ENCODE data around the gene PALMD.

PALMD gene

DNA sequence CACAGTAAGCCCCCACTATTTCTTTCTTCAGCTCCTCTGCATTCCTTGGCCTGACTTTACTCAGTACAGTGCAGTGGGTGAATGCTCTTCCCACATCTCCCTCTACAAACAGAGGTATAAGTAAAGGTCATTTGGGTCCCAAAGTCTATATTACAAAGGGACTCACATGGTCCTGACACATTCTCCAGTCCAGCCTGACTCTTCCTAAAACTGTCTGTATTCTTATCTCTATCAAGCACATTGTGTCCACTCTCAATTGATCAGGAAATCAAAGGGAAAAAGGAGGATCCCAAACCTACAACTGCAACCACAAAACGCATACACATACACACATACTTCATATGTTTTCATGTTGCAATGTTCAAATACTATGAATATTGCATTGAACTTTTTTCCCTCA lies 71.1 kb downstream of the PALMD start:
- H3K27me3 Mint-ChIP-seq, result no peaks in the 10 kb centered on the region
- H3K27ac Mint-ChIP-seq, result no peak overlapping the region
- ATAC-seq, result no peak

DNA sequence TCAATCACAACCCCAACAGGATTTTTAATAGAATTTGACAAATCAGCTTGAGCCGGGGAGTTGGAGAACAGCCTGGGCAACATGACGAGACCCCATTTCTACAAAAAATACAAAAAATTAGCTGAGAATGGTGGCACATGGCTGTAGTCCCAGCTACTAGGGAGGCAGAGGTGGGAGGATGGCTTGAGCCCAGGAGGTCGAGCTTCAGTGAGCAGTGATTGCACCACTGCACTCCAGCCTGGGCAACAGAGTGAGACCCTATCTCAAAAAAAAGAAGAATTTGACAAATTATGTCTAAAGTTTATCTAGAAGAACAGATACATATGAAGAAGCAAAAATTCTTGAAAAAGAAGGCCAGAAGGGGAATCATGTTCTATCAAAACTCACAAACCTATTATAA lies 77.3 kb downstream of the PALMD start:
- ATAC-seq (no peak), DNase-seq (no peak)
- Mint-ChIP-seq H3K27me3 (no peaks in the 10 kb centered on the region), H3K27ac (no peak overlapping the region), H3K9me3 (no peaks in the 10 kb centered on the region), H3K36me3 (ENCODE audit: low read depth) (no peaks in the 10 kb centered on the region), H3K4me1 (no peaks in the 10 kb centered on the region), H3K4me3 (no peak overlapping the region)

More for the DNA sequence above, 71.1 kb downstream of the PALMD start:
- no peaks in the 10 kb centered on the region for H3K36me3 Mint-ChIP-seq (ENCODE audit: low read depth)
- no peaks in the 10 kb centered on the region for H3K9me3 Mint-ChIP-seq
- DNase-seq, result no peak
- H3K4me3 Mint-ChIP-seq, result no peak overlapping the region
- no peaks in the 10 kb centered on the region for H3K4me1 Mint-ChIP-seq

DNA sequence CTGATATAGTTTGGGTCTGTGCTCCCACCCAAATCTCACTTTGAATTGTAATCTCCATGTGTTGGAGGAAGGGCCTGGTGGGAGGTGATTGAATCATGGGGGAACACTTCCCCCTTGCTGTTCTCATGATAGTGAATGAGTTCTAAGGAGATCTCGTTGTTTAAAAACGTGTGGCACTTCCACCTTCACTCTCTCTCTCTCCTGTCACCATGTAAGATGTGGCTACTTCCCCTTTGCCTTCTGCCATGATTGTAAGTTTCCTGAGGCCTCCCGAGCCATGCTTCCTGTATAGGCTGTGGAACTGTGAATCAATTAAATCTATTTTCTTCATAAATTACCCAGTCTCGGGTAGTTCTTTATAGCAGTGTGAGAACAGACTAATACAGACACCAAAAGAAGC lies 80.1 kb downstream of the PALMD start:
- DNase-seq, result no peak
- H3K4me1 Mint-ChIP-seq, result no peaks in the 10 kb centered on the region
- no peaks in the 10 kb centered on the region for H3K9me3 Mint-ChIP-seq
- H3K4me3 Mint-ChIP-seq, result no peak overlapping the region
- no peaks in the 10 kb centered on the region for H3K27me3 Mint-ChIP-seq
- no peak overlapping the region for H3K27ac Mint-ChIP-seq
- ATAC-seq, result no peak
- no peaks in the 10 kb centered on the region for H3K36me3 Mint-ChIP-seq (ENCODE audit: low read depth)

DNA sequence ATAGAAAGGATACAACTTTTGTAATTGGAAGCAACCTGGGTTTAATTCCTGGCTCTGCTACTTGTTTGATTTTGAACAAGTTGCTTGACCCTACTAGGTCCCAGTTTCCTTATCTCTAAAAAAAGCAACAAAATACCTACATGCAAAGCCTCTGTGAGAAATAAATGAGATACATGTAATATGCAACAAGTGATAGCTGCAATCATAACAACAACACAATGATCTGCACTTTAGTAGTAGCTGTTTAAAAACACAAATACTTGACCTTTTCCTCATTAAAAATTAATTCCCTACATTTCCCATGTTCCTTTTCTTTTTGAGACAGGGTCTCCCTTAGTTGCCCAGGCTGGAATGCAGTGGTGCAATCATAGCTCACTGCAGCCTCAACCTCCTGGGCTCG lies 80.5 kb downstream of the PALMD start:
- Mint-ChIP-seq H3K9me3 (no peaks in the 10 kb centered on the region), H3K36me3 (ENCODE audit: low read depth) (no peaks in the 10 kb centered on the region), H3K4me3 (no peak overlapping the region), H3K4me1 (no peaks in the 10 kb centered on the region), H3K27me3 (no peaks in the 10 kb centered on the region), H3K27ac (no peak overlapping the region)
- ATAC-seq, result no peak
- DNase-seq, result no peak

DNA sequence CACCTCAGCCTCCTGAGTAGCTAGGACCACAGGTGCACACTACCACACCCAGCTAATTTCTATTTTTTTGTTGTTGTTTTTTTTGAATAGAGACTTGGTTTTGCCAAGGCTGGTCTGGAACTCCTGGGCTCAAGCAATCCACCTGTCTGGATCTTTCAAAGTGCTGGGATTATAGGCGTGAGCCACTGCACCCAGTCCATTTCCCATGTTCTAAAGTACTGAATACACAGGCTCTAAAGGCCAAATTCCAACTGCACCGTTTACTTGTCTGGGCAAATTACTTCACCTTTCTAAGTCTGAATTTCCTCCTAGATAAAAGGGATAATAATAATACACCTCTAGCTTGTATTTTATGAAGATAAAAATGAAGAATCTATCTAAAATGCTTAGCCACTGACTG lies 80.9 kb downstream of the PALMD start:
- no peak overlapping the region for H3K27ac Mint-ChIP-seq
- H3K4me3 Mint-ChIP-seq, result no peak overlapping the region
- H3K36me3 Mint-ChIP-seq (ENCODE audit: low read depth), result no peaks in the 10 kb centered on the region
- H3K4me1 Mint-ChIP-seq, result no peaks in the 10 kb centered on the region
- ATAC-seq (no peak), DNase-seq (no peak)
- no peaks in the 10 kb centered on the region for H3K9me3 Mint-ChIP-seq
- no peaks in the 10 kb centered on the region for H3K27me3 Mint-ChIP-seq

DNA sequence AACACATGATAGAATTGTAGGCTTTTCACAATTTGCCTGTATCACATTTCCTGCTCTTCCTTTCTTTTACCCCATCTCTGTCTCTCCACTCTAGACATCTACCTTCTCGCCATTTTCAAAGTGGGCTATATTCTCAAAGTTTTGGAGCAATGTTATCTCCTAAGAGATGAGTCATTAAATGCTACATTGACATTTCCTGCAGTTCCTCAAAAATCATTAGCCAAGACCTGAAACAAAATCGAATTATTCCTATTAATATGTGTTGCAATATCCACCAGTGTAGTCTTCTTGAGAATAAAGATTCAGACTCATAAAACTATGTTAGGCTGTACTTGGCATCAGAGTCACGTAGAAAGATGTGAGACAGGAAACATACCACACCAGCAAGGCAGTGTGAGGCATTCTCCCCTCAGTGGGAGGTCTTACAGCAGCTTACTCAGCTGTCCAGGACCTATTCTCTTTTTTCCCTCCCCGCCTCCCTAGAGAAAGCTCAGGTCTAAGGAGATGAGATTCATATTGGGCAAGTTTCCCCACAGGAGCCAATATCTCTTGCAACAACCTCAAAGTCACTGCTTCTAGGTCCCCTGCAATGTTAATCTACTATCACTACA lies 81.8 kb downstream of the PALMD start:
- ATAC-seq, result no peak
- Mint-ChIP-seq H3K4me1 (no peaks in the 10 kb centered on the region), H3K4me3 (no peak overlapping the region), H3K36me3 (ENCODE audit: low read depth) (no peaks in the 10 kb centered on the region), H3K9me3 (no peaks in the 10 kb centered on the region), H3K27me3 (no peaks in the 10 kb centered on the region), H3K27ac (no peak overlapping the region)
- DNase-seq, result no peak

DNA sequence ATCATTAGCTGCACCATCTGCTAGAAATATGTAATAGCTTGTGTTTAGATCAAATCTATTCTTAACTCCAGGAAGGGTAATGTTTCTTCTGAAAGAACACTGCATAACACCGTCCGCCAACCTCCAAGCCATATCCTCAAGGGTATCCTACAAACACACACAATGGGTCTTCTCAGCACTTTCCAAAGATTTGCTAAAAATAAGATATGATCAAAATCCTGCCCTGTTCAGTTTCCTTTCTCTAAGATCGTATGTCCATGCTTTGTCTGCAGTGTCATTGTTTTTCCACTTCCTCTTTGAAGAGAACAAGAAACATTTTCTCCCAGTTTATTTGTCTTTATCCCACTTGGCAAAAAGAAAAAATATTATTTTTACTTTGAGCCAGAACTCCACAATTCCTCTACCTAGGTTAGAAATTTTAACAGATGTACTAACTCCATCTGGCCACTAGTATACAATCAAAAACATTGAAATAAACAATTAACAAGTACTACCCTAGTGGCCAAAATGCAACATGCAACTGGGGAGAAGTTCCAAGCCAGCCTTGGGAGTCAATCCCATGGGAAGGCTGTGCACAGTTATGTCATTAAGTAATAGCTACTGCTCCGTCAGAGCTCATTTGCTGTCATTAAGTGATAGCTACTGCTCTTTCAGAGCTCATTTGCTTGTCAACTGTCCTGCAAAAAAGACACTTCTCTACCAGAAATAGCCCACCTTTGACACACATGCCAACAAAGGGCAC lies 82.8 kb downstream of the PALMD start:
- Mint-ChIP-seq H3K27me3 (no peaks in the 10 kb centered on the region), H3K36me3 (ENCODE audit: low read depth) (no peaks in the 10 kb centered on the region), H3K9me3 (no peaks in the 10 kb centered on the region), H3K4me1 (no peaks in the 10 kb centered on the region), H3K4me3 (no peak overlapping the region), H3K27ac (no peak overlapping the region)
- ATAC-seq (no peak), DNase-seq (no peak)

DNA sequence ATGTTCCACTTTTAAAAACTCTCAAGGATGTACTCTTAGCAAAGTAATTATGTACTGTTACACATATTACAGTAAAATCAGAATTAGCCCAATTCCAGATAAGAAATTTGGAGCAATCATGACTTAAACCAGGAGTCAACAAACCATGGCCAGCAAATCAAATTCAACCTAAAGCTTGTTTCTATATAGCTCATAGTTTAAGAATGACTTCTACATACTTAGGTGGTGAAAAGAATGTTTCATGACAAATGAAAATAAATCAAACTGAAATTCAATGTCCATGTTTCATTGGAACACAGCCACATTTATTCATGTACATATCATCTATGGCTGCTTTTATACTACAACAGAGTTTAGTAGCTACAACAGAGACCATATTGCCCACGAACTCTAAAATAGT lies 85.5 kb downstream of the PALMD start:
- no peaks in the 10 kb centered on the region for H3K27me3 Mint-ChIP-seq
- DNase-seq (no peak), ATAC-seq (no peak)
- no peaks in the 10 kb centered on the region for H3K4me1 Mint-ChIP-seq
- no peak overlapping the region for H3K4me3 Mint-ChIP-seq
- no peak overlapping the region for H3K27ac Mint-ChIP-seq
- H3K9me3 Mint-ChIP-seq, result no peaks in the 10 kb centered on the region
- H3K36me3 Mint-ChIP-seq (ENCODE audit: low read depth), result no peaks in the 10 kb centered on the region

DNA sequence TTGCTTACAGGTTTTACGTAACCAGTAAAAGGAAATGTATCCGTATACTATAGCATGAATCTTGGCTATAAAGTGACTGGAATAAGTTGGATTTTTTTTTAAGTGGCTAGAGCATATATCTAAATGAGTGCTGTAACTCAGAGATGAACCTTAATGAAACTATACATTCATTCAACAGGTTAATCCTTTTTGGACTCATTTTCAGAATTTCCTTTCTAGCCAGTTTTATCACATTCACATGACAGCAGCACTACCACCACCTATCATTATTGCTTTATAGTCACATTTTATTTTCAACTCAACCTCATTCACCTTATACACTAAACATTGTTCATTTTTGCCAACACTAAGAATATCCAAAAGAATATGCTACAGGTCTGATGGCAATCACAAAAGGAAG lies 89.9 kb downstream of the PALMD start:
- Mint-ChIP-seq H3K27ac (no peak overlapping the region), H3K36me3 (ENCODE audit: low read depth) (no peaks in the 10 kb centered on the region), H3K9me3 (no peaks in the 10 kb centered on the region), H3K4me3 (no peak overlapping the region), H3K27me3 (no peaks in the 10 kb centered on the region), H3K4me1 (no peaks in the 10 kb centered on the region)
- DNase-seq (no peak), ATAC-seq (no peak)

DNA sequence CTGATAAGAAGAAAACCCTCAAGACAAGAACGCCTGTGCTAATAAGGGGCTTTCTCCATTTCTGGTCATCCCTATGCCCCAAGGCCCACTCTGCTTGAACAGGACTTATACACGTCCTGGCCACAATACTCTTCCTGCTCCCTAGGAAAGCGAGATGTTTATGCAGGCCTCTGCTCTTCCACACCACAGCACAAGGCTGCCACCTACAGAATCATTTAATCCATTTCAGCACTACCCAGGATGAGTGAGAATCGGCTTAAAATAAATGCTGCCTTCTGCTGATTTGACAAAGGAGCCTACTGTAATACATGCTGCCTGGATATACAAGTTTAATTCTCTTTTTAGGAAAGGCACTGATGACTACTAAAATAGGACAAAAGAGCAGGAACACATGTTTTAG lies 91.1 kb downstream of the PALMD start:
- no peak for ATAC-seq
- Mint-ChIP-seq H3K27me3 (no peaks in the 10 kb centered on the region), H3K36me3 (ENCODE audit: low read depth) (no peaks in the 10 kb centered on the region), H3K4me1 (no peaks in the 10 kb centered on the region), H3K4me3 (no peak overlapping the region), H3K9me3 (no peaks in the 10 kb centered on the region), H3K27ac (no peak overlapping the region)
- DNase-seq, result no peak

DNA sequence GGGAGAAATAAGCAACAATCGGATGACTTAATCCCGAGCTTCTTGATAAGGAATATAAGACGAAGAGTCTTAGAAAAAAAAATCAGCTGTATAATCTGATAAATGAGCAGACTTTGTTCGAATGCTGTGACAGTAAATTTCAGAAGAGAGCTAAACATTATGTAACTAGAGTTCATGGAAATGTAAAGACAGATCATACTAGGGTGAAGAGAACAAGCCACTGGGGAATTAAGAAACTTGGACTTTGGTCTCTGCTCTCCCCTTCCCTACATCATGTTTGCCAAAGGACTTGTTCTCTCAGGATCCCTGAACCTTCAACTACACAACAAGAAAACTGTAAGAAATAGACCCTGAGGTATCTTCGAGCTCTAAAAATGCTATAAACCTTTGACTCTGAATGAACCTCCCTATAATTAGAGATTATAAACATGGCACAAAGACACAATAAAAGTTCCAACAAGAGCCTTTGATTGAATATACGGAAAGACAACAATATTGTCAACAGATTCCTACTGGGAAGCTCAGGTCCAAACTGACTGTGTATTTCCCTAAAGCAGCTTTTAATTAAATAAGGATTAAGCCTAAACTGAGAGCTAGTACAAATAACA lies 93.0 kb downstream of the PALMD start:
- H3K36me3 Mint-ChIP-seq (ENCODE audit: low read depth), result peaks cover 2% of the 10 kb centered on the region
- DNase-seq (no peak), ATAC-seq (no peak)
- no peaks in the 10 kb centered on the region for H3K4me1 Mint-ChIP-seq
- no peaks in the 10 kb centered on the region for H3K27me3 Mint-ChIP-seq
- H3K9me3 Mint-ChIP-seq, result no peaks in the 10 kb centered on the region
- no peak overlapping the region for H3K27ac Mint-ChIP-seq
- no peak overlapping the region for H3K4me3 Mint-ChIP-seq

DNA sequence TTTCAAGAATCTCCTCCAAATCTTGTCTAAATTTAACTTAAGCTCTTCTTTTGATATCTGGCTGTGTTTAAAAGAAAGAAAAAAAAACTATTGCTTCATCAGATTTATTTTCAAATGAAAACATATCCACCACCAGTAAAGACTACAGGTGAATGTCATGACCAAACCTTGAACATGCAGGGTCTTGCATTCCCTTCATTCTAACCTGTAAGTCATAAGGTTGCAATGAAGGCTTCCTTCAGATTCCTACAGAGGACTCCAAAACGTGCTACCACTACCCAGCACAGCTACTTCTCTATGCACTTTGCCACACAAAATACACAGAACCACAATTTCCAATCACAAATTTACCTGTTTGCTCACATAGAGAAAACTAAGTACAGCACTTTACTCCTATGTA lies 94.2 kb downstream of the PALMD start:
- H3K36me3 Mint-ChIP-seq (ENCODE audit: low read depth), result peaks cover 2% of the 10 kb centered on the region
- ATAC-seq (no peak), DNase-seq (no peak)
- no peak overlapping the region for H3K4me3 Mint-ChIP-seq
- no peaks in the 10 kb centered on the region for H3K4me1 Mint-ChIP-seq
- H3K9me3 Mint-ChIP-seq, result no peaks in the 10 kb centered on the region
- no peaks in the 10 kb centered on the region for H3K27me3 Mint-ChIP-seq
- H3K27ac Mint-ChIP-seq, result no peak overlapping the region
